Transverse colon (tissue), 4 donors: Measurements from ENCODE around the gene SERP2. TPM values are rescaled to one million over a fixed set of nuclear protein-coding genes. Genes with fewer than 3 reads are reported as not detected.

Experiments used
- DNase-seq: peaks from one replicate; pipeline ENCODE4 v3.0.0-alpha.2; 2019
- H3K27ac ChIP-seq, 4 donors: fragments of 200-600 bp; sonication (generic); 2 replicates each; pipeline ENCODE4 v1.5.1; 2016 to 2018; ENCODE audit warnings: inconsistent platforms in 4 of 4
- H3K27me3 ChIP-seq: fragments of 200-600 bp; sonication (generic); 2 replicates; pipeline ENCODE4 v1.5.1; 2017; ENCODE audit warnings: inconsistent platforms
- H3K36me3 ChIP-seq, 4 donors: fragments of 200-600 bp; sonication (generic); 2 replicates each; pipeline ENCODE4 v1.5.1; 2017 to 2019; ENCODE audit warnings: inconsistent platforms in 4 of 4
- H3K4me1 ChIP-seq, 4 donors: fragments of 200-600 bp; sonication (generic); 2 replicates each; pipeline ENCODE4 v1.5.1; 2017 to 2020; ENCODE audit warnings: inconsistent platforms in 4 of 4
- H3K4me3 ChIP-seq, 4 donors: fragments of 200-600 bp; sonication (generic); 1 replicate in 1 of 4; 2 replicates in 3 of 4; pipeline versions ENCODE4 v1.5.1 to v1.6.1; 2017 to 2019; ENCODE audit warnings: inconsistent platforms in 4 of 4
- H3K9me3 ChIP-seq, 2 donors: fragments of 200-600 bp; sonication (generic); 2 replicates each; pipeline ENCODE4 v1.5.1; 2017 to 2019; ENCODE audit warnings: inconsistent platforms in 2 of 2
- CTCF ChIP-seq, 5 experiments: fragments of 200-600 bp in 3 of 5; fragments of 450-650 bp in 2 of 5; sonication (generic) in 3 of 5; IDR thresholded peaks; 1 replicate in 2 of 5; 2 replicates in 3 of 5; pipeline ENCODE4 v1.5.1; 2016 to 2017; ENCODE audit warnings: antibody characterized with exemption in 5 of 5, inconsistent platforms in 3 of 5, mild to moderate bottlenecking in 2 of 5, moderate library complexity in 1 of 5
- EP300 ChIP-seq: sonication (generic); formaldehyde crosslinking; IDR thresholded peaks from one replicate; pipeline ENCODE4 v1.6.1; 2017; ENCODE audit warnings: antibody characterized with exemption, low read depth
- POLR2A ChIP-seq: fragments of 450-650 bp; IDR thresholded peaks from one replicate; pipeline ENCODE4 v1.6.1; 2016; ENCODE audit warnings: antibody characterized with exemption, mild to moderate bottlenecking, moderate library complexity
- POLR2AphosphoS5 ChIP-seq, 3 donors: sonication (generic); formaldehyde crosslinking; IDR thresholded peaks; one replicate each; pipeline ENCODE4 v1.6.1; 2016; ENCODE audit warnings: antibody characterized with exemption in 3 of 3
- WGBS, 2 donors: methylation state at CpG; one replicate each; pipeline ENCODE4 v1.1.5; 2018; ENCODE audit warnings: low coverage in 1 of 2; 5-methylcytosine and 5-hydroxymethylcytosine counted together
- in situ Hi-C, 4 donors: fragments of 200-750 bp; cut with MboI; loops; one replicate each; pipeline versions ENCODE4 v1.15.0 to v1.15.1; 2017; ENCODE audit warnings: low sequenced_read_pairs in 3 of 4, low pct_ligation_motif_present in 1 of 4, low pct_unique_long_range_greater_than_20kb in 1 of 4
- intact Hi-C: fragments of 100-400 bp; cut with DNase I; formaldehyde crosslinking; loops from one replicate; pipeline ENCODE4 v1.15.1; 2023; ENCODE audit warnings: low total_unique reads
- total RNA-seq, 4 donors: library from RNA; depleted of rRNA; stranded (reverse); fragments of >200 nt; gene quantifications; one replicate each; pipeline ENCODE4 v1.1.0, GENCODE V29; 2016

SERP2 gene
- total RNA-seq, 4 donors from 2014 or later, result 1.8 to 2.4 TPM; not detected in 2

- in situ Hi-C loops, result no loop called here
- no peaks in the 10 kb centered on the region for H3K36me3 ChIP-seq
- H3K9me3 ChIP-seq, result no peaks in the 10 kb centered on the region
- no peak for DNase-seq
- no peak overlapping the region for H3K4me3 ChIP-seq
- H3K27ac ChIP-seq, result no peak overlapping the region
- WGBS, 2 donors, result 88 to 100% methylated on average over 4 to 15 of the region's 15 CpGs
- H3K27me3 ChIP-seq, result no peaks in the 10 kb centered on the region
- intact Hi-C loops, result no loop called here
- no peak for TF ChIP-seq POLR2AphosphoS5 (IDR thresholded peaks at IDR 0.05)
- TF ChIP-seq CTCF (IDR thresholded peaks at IDR 0.05), result no peak
- no peak for TF ChIP-seq POLR2A
- no peak for TF ChIP-seq EP300
- H3K4me1 ChIP-seq, result no peaks in the 10 kb centered on the region
These were observed 42.2 kb downstream of the SERP2 start for GRCh38 chr13:44415815-44416214.

DNA sequence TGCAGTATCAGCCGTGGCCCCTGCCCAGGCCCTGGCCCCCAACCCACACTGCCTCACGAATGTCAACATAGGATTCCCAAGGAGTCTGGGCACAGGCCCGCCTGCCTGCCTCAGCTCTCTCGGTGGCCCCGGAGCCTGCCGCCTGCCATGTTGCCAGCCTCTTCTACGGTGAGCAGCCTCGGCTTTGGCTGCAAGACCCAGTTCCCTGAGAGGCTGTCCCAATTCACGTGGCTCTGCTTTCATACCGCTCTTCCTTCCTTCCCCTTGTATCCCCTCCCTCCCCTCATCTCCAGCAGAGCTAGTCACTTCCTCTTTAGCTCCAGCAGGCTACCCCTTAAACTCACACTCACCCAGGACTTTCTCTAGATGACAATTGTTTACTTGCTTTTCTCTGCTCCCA lies 42.7 kb downstream of the SERP2 start:
- DNase-seq, result no peak
- H3K4me1 ChIP-seq, result no peaks in the 10 kb centered on the region
- in situ Hi-C loops (no loop called here), intact Hi-C loops (no loop called here)
- TF ChIP-seq POLR2AphosphoS5 (IDR thresholded peaks at IDR 0.05) (no peak), EP300 (no peak), POLR2A (no peak), CTCF (IDR thresholded peaks at IDR 0.05) (no peak)
- H3K4me3 ChIP-seq, result no peak overlapping the region
- H3K27me3 ChIP-seq, result no peaks in the 10 kb centered on the region
- H3K36me3 ChIP-seq, result no peaks in the 10 kb centered on the region
- 82% methylated on average over 9 of the region's 10 CpGs; no CpG with 5 or more reads in 1 of the 2 donors for WGBS, 2 donors
- no peak overlapping the region for H3K27ac ChIP-seq
- no peaks in the 10 kb centered on the region for H3K9me3 ChIP-seq

- DNase-seq, result no peak
- Histone ChIP-seq H3K4me1 (no peaks in the 10 kb centered on the region), H3K36me3 (no peaks in the 10 kb centered on the region), H3K4me3 (no peak overlapping the region), H3K27ac (no peak overlapping the region), H3K9me3 (no peaks in the 10 kb centered on the region), H3K27me3 (no peaks in the 10 kb centered on the region)
- WGBS, 2 donors, result 94 to 96% methylated on average over 3 to 6 of the region's 6 CpGs
- no peak for TF ChIP-seq POLR2A
- TF ChIP-seq EP300, result no peak
- TF ChIP-seq POLR2AphosphoS5 (IDR thresholded peaks at IDR 0.05), result no peak
- TF ChIP-seq CTCF (IDR thresholded peaks at IDR 0.05), result no peak
- in situ Hi-C loops (no loop called here), intact Hi-C loops (no loop called here)
These were observed 43.1 kb downstream of the SERP2 start for GRCh38 chr13:44416744-44417143.

GRCh38 chr13:44417446-44417845 lies 43.8 kb downstream of the SERP2 start:
- H3K36me3 ChIP-seq, result no peaks in the 10 kb centered on the region
- no peak overlapping the region for H3K27ac ChIP-seq
- DNase-seq, result no peak
- 85 to 100% methylated on average over 1 to 8 of the region's 8 CpGs for WGBS, 2 donors
- H3K4me3 ChIP-seq, result no peak overlapping the region
- no peaks in the 10 kb centered on the region for H3K9me3 ChIP-seq
- in situ Hi-C loops, result no loop called here
- no peak for TF ChIP-seq POLR2A
- TF ChIP-seq EP300, result no peak
- no peak for TF ChIP-seq POLR2AphosphoS5 (IDR thresholded peaks at IDR 0.05)
- no peak for TF ChIP-seq CTCF (IDR thresholded peaks at IDR 0.05)
- intact Hi-C loops, result no loop called here
- H3K27me3 ChIP-seq, result no peaks in the 10 kb centered on the region
- no peaks in the 10 kb centered on the region for H3K4me1 ChIP-seq
